IPS DF 19.7 (cell line): Measurements from ENCODE around the gene SNX30.

Experiments
- DNase-seq: peaks from one replicate; pipeline ENCODE4 v3.0.0-alpha.2; 2013; ENCODE audit warnings: low read depth, low spot score

The SNX30 gene

DNA sequence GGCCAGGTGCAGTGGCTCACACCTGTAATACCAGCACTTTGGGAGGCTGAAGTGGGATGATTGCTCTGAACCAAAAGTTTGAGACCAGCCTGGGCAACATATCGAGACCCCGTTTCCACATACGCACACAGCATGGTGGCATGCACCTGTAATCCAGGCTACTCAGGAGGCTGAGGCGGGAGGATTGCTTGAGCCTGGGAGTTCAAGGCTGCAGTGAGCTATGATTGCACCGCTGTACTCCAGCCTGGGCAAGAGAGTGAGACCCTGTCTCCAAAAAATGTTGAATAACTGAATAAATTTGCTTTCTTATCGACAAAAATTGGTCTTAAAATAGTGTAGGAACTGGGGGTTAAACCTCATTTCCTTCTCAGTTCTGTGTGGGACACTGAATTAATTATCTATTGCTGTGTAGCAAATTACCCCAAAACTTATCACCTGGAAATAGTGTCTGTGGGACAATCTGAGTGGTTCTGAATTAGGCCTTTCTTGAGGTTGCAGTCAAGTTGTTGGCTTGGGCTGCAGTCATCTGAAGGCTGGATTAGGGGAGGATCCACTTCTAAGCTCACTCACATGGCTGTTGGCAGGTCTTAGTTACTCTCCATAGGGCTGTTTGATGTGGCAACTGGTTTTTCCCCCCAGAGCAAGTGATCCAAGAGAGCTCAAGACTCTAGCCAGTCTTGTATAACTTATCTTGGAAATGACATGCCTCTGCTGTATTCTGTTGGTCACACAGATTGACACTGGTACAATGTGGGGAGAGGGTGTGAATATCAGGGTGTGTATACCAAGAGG is 2.0 kb downstream of the SNX30 start:
- DNase-seq, result no peak

DNA sequence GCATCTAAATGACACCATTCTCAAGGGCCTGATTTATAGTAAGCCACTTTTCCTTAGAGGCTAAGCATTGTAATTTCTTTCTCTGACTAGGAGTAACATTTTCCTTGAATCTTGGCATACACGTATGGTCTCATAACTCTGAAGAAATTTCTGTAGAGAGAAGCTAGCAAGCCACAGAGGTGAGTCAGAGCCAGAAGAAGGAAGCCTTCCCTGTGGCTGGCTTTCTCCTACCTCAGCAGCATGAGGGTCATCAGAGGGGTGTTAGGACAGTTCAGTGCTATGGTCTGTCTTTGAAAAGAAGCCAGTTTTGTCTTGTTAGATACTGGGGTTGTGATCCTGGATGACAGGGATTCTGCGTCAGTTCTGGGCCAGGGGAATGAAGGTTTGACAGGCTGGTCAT is 3.2 kb downstream of the SNX30 start:
- no peak for DNase-seq

DNA sequence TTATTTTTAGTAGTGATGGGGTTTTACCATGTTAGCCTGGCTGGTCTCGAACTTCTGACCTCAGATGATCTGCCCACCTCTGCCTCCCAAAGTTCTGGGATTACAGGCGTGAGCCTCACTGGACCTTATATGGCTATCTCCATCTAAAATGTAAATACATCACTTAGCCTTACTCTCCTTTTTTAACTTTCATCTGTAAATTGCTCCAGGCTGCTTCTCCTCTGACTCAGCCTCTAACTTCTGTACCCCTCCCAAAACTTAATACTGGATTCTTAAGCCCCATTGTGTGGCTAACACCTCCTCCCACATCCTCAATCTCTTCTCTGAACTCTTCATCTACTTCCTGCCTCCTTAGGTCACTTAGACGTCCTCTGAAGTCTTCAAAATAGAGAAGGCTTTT is 4.0 kb downstream of the SNX30 start:
- DNase-seq, result no peak

DNA sequence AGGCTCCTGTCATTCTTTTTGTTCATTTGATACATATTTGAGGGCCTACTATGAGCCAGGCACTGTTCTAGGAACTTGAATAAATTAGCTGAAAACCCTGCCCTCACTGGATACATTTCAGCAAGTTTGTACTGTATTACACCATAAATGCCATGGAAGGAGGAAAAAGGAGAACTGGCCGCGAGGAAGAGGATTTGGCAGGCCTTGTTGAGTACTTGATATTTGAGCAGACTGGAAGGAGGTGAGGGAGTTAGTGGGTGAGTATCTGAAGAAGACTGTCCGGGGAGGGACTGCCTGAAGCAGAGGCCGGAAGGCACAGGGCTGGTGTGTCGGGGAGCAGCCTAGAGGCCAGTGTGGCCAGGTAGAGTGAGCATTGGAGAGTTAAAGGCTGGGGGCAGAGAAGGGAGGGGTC is 4.5 kb downstream of the SNX30 start:
- no peak for DNase-seq

DNA sequence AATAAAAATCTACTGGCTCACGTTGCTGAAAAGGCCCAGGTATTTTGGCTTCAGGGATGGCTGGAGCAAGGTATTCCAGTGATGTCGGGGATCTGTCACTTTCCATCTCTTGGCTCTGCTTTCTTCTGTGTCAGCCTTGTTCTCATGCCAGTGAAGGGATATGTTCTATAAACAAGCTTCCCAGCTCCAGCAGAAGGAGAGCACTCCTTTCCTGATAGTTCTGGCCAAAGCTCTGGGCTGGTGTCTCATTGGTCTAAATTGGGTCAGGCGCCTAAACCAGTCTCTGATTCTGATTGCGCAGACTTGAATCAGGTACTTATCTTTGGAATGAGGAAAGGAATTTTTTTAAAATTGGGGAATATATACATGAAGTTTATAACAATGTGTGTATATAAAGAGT is 5.1 kb downstream of the SNX30 start:
- DNase-seq, result no peak

DNA sequence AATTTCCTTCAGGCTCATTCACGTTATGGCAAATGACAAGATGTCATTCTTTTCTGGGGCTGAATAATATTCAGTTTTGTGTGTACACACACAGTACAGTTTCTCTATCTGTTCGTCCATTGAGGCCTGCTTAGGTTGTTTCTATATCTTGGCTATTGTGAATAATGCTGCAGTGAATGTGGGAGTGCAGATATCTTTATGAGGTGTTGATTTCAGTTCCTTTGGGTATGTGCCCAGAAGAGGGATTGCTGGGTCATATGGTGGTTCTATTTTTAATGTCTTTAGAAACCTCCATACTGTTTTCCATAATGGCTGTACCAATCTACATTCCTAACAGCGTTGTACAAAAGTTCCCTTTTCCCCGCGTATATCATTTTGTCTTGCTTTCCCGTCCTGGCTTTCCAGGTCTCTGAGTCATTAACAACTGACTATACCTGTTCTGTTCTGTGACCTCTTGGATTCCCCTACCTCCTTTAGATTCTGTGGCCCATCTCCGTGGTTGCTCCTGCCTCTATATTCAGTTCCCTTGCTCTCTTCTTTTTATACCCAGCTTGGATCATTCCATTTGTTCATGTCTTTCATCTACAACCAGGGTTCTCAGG is 6.8 kb downstream of the SNX30 start:
- no peak for DNase-seq

DNA sequence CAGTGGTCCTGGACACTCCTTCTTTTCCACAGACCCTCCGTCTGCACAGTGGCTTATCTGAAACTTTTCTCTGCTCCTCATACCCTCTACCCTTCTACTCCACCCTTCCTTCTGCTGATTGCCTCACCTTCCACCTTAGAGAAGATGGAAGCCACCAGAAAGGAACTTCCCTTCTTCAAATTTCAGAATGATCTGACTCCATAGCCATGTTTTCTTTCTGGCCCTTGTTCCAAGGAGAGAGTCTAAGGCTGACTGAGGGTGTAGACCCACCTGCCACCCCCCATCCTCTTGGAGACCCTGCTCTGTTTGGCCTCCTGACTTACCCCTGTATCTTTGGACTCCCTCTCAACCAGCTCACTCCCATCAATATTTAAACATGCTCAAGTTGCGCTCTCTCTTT is 7.4 kb downstream of the SNX30 start:
- DNase-seq, result no peak

DNA sequence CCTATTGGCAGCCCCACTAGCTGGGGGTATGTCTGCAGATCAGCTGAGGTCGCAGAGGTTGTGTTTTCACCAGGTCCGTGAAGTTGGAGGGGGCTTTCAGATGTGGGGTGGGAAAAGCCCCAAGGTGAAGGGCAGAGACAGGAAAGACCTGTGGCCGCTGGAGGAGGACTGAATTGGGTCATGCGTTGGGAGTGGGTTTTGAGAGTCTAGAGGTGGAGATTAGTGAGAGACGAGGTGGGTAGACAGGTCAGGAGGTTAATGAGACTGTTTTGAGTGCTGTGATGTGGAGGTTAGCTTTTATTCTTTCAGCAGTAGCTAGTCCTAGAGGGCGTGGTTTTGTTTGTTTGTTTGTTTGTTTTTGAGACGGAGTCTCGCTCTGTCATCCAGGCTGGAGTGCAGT is 10.3 kb downstream of the SNX30 start:
- no peak for DNase-seq

DNA sequence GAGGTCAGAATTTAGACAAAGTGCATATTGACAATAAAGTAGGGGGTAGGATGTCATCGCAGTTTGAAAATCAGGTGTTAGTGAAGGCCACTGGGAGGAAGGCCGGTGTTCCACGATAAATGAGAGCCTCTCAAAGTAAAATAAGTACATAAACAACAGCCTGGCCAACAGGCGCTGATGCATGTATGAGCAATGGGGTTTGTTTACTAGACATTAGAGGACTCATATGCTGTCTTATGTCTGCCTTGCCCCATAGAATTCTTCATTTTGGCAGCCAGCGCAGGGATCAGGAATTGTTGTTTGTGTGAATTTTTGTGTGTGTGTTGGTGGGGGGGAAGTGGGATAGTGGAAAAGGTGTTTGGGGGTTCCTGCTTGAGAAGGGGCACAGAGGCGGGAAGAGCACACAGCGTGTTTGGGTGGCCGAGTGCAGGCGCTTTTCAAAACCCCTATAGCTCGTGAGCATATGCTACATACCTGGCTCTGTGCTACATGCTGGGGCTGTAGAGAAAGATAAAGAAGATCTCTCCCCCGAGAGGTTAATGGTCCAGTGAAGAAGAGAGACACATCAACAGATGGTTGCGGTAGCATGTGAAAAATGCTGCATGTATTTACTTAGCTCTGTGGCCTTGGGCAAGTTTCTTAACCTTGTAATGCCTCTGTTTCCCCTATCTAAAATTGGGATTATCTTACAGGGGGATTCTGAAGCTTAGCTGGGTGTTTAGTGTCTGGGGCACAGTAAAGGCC is 11.5 kb downstream of the SNX30 start:
- no peak for DNase-seq

DNA sequence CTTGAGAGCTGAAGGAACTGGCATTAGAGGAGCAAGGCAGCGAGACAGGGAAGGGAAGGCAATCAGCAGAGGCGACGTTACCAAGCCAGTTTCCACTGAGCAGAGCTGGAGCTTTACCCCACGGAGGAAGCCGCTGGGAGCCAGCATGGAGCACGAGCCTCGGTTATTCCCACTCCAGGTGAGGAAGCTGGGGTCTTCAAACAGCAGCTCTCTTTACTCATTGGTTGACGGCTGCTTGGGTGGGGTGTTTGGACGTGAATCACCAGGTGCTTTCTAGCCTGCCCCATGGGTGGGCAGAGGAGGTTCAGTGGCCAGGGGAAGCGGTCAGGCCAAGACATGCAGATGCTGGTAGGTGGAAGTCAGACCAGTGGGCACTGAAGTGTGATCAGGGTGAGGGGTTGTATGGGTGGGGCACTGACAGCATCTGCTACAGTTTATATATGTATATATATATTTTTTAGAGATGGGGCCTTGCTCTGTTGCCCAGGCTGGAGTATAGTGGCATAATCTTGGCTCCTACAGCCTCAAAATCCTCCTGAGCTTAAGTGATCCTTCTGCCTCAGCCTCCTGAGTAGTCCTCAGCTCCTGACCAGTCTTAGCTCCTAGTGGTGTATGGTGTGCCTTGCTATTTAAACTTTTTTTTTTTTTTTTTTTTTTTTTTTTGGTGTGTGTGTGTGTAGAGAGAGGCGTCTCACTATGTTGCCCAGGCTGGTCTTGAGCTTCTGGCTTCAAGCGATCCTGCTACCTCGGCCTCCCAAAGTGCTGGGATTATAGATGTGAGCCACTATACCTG is 12.4 kb downstream of the SNX30 start:
- no peak for DNase-seq

DNA sequence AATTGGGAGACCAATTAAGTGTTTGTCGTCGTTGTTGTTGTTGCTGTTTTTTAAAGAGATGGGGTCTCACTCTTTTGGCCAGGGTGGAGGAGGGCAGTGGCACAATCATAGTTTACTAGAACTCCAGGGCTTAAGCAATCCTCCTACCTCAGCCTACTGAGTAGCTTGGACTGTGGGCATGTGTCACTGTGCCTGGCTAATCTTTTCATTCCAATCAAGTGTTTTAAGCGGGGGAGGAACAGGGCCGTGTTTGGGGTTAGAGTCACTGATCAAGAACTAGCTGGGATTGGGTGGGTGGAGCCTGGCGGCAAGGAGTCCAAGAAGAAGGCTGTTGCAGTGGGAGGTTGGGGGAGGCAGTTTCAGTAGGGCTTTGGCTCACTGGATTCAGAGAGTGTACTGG is 13.8 kb downstream of the SNX30 start:
- no peak for DNase-seq

DNA sequence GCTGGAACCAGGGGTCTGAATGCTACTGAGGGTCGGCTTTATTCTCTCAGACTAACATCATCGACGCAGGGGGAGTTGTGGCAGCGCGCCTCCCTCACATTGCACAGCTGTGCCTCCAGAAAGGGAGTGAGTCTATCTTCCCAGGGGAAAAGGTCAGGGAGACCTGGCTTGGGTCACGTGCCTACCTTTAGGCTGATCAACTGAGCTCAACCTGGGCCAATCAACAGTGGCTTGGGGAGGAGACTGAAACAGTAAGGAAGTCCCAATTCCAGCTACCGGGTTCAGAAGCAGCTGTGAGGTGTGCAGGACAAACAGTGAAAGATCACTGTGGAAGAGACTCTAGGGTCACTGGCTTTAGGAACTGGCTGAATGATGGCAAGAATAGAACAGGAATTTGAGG is 14.3 kb downstream of the SNX30 start:
- no peak for DNase-seq

DNA sequence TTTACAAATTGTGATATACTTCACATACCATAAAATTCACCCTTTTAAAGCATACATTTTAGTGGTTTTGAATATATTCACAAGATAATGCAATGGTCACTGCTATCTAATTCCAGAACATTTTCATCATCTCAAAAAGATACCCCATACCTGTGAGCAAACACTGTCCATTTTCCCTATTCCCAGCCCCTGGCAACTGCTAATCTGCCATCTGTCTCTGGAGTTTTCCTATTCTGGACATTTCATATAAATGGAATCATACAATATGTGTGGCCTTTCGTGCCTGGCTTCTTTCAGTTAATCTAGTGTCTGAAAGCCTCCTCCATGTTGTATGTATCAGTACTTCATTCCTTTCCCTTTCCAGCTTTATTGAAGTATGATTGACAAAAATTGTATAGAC is 14.7 kb downstream of the SNX30 start:
- DNase-seq, result no peak

DNA sequence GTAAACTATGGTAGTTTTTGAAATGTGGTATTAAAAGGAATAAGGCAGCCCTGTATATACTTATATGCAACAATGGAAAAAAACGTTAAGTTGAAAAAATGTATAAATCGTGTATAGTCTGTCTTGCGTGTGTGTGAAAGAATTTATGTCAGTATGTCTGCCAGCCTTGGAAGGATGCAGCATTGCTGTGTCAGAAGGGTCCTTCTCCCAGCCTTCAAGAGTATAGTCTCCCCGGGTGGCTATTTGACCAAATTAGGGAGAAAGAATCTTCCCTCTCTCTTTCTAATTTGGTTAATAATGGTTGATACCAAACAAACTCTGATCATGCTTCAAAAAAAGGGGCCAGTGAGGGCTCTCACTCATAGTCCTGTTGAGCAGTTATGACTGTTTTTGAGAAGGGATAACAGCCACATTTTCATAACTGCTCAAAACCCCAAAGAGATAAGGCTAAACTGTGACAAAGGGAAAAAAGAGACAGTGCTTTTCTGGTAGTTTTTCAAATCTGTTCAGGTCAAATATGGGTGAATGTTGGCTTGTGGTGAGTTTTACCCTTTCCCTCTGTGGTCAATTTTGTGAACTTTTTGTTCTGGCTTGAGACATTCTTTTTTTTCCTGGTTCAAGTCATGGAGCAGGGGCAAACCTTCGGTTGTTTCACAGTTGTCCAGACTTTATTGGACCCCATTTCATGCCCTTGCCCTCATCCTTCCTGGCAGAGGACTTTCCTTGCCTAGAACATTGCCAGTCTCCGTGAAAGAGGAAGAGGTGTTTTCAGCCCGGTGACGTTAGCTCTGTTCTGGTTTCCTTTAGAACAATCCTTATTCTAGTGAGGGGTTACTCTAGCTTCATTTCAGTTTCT is 21.0 kb downstream of the SNX30 start:
- DNase-seq, result no peak

DNA sequence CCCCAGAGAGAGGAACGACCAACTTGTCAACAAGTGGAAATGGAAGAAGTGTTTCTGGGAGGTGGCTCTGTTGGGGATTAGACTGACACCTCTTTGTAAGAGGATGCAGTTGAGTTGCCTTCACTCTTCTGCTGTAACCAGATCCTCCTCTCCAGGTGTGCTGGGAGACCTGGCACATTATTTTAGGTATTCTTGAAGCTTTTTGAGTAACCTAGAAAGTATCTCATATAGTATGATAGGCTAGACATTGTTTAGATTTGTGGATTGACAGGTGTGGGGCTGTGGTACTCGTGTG is 21.6 kb downstream of the SNX30 start:
- DNase-seq, result no peak

DNA sequence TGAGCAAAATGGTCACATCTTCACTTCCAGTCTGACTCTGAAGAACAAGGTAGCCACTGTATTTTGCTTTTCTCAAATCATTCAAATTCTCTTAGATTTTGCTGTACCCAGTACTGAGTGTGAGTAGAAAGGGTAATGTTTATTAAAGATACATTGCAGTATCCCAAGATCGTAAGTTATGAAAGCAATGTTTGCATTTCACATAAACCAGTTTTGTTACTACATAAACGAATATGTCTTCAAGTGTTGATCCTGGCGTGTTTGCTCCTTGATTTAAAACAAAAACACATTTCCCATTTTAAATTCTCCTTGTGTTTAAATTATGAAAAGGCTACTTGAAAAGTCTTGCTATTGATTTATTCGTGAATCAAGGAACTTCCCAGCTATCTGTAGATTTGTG is 22.0 kb downstream of the SNX30 start:
- DNase-seq, result no peak

DNA sequence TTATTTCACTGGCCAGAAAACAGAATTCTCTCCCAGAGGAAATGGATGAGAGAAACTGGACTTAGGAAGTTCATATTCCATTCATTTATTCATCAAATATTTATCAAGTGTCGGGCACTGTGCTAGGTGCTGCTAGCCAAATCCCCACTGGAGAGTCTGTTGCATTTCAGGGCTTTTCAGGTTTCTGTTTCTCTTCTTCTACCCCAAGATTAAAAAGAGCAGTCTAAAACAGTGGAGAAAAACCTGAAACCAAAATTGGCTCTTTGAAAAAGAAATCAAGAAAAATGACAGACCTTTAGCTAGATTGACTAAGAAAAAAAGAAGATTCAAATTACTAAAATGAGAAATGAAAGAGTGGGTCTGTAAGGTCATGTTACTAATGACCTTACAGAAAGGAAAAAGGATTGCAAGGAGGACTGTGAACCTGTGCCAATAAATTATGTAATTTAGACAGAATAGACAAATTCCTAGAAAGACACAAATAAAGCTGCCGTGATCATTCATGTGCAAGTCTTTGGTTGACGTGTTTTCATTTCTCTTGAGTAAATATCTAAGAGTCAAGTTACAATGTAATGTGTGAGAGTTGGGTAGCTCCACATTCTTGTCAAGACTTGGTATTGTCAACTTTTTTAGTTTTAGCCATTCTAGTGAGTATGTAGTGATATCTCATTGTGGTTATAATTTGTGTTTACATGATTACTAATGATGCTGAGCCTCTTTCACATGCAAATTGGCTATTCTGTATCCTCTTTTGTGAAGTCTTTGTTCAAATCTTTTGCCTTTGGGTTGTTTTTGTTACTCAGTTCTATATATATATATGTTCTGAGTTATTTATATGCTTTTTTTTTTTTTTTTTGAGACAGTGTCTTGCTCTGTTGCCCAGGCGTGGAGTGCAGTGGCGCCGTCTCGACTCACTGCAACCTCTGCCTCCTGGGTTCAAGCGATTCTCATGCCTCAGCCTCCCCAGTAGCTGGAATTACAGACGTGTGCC is 23.7 kb downstream of the SNX30 start:
- no peak for DNase-seq

DNA sequence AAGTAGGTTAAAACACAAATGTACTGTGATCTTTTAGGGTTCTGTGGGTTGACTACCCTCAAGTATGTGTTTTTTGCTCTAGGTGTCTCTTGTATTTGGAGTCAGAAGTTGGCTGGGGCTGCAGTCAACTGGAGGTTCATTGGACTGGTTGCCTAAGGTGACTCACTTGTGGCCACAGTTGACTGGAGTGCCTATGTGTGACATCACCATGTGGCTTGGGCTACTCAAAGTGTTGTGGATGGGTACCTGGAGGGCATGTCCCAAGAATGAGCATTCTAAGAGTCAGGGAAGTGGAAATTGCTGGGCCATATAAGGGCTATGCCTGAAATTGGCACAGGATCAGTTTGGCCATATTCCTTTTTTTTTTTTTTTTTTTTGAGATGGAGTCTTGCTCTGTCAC is 27.4 kb downstream of the SNX30 start:
- DNase-seq, result no peak

DNA sequence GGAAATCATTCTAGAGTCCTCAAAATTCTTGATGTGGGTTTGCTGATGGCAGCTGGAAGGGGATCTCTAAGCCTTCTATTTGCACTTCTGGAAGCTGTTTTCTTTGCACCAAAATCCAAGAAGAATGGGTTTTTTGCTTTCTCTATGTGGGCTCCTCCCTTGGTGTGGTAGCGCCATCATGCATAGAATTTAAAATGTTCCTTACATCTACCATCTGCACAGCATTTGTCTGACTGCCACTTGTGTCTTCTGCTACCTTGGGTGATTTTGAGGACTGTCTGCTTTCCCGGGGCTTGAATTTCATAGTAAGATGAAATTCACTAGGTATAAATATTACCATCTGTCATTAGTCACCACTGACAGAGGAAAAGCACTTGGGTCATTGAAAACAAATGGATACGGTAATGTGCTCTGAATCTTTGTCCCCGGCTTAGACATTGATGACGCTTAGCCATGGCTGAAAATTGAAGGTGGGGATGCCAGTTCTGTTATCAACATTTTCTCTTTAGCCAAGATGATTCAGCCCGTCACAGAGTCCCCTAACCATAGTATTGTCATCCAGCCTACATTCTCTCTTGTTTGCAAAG is 30.0 kb downstream of the SNX30 start:
- DNase-seq, result no peak

DNA sequence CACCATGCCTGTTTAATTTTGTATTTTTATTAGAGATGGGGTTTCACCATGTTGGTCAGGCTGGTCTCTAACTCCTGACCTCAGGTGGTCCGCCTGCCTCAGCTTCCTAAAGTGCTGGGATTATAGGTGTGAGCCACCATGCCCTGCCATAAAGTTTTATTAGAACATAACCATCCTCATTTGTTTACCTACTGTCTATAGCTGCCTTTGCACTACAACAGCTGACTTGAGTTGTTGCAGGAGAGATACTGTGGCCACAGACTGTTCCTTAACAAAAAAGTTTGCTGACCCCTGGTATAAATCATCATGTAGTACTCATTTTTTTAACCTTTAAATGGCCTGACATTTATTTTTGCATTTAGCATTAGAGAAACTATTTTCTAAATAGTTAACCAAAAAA is 31.7 kb downstream of the SNX30 start:
- DNase-seq, result no peak
